Activated CD8-positive, alpha-beta T cell treated with anti-CD3 and anti-CD28 coated beads for 36 hours (primary cell): ENCODE data around the gene UBE2D4. TPM values are rescaled to one million over a fixed set of nuclear protein-coding genes. Genes with fewer than 3 reads are reported as not detected.
A peak's percentile ranks its signal among the peaks of the same experiment; 100 is the strongest.

Source experiments
- ATAC-seq: fragments of 200-7000 bp; cut with Tn5 transposase; one replicate; pipeline ENCODE4 v1.10.0; 2021; ENCODE audit warnings: mild to moderate bottlenecking, moderate library complexity
- CTCF ChIA-PET: fragments of 350-600 bp; sonication (Branson Sonifier 250); formaldehyde crosslinking; loops from one replicate; lab custom pipeline; 2021; ENCODE audit warnings: antibody characterized with exemption; lab: Charles Lee
- POLR2A ChIA-PET: fragments of 350-600 bp; sonication (Branson Sonifier 250); formaldehyde crosslinking; loops from one replicate; lab custom pipeline; 2021; ENCODE audit warnings: antibody characterized with exemption; lab: Charles Lee
- DNase-seq: peaks from one replicate; pipeline ENCODE4 v3.0.0-alpha.2; 2020
- H3K27ac Mint-ChIP-seq: one replicate; pipeline ENCODE4 v1.8.0; 2021; ENCODE audit warnings: mild to moderate bottlenecking, mixed read lengths
- H3K27me3 Mint-ChIP-seq: one replicate; pipeline ENCODE4 v1.8.0; 2021; ENCODE audit warnings: mixed read lengths
- H3K36me3 Mint-ChIP-seq: one replicate; pipeline ENCODE4 v1.8.0; 2021; ENCODE audit warnings: low read depth, mixed read lengths
- H3K4me1 Mint-ChIP-seq: one replicate; pipeline ENCODE4 v1.8.0; 2021; ENCODE audit warnings: low read depth, mixed read lengths
- H3K4me3 Mint-ChIP-seq: one replicate; pipeline ENCODE4 v1.8.0; 2021; ENCODE audit warnings: mild to moderate bottlenecking, moderate library complexity, mixed read lengths
- H3K9me3 Mint-ChIP-seq: one replicate; pipeline ENCODE4 v1.8.0; 2021; ENCODE audit warnings: mixed read lengths
- intact Hi-C: fragments of 100-400 bp; cut with micrococcal nuclease; formaldehyde crosslinking; loops from one replicate; pipeline ENCODE4 v1.10.0; 2022
- total RNA-seq, 2 experiments: library from RNA; stranded (reverse); gene quantifications; one replicate each; pipeline ENCODE4 v1.2.3, GENCODE V29; 2021
- TF ChIP-seq, protein P1 (sequence below): fragments of 200-600 bp; IDR thresholded peaks from one replicate; pipeline ENCODE4 v1.8.0; 2022; ENCODE audit warnings: antibody characterized with exemption, mild to moderate bottlenecking

The UBE2D4 gene
- total RNA-seq: 10 to 100 TPM in 1 of 2 experiments, 1 to 10 TPM in 1; 8.8 to 10.2 TPM

GRCh38 chr7:43925984-43926797 lies at the start of gene UBE2D4:
Gene UBE2D4 (plus strand): TSS chr7:43926436. CDS start chr7:43926533, 97 bp downstream.
- no peaks in the 10 kb centered on the region for H3K9me3 Mint-ChIP-seq
- peak; percentile 92 for ATAC-seq
- ChIA-PET POLR2A (interaction anchor here (0.5 to 1.1 kb wide), 4 partner anchors 15 to 119 kb away, joined by 3 to 4 read pairs (median 4); no protein-coding TSS in a partner anchor), CTCF (interaction anchor here (1.0 kb wide), 1 partner anchor 18 kb away, joined by 3 read pairs; no protein-coding TSS in a partner anchor)
- H3K4me1 Mint-ChIP-seq: peaks cover 20% of the 10 kb centered on the region
- TF ChIP-seq, protein P1, sequence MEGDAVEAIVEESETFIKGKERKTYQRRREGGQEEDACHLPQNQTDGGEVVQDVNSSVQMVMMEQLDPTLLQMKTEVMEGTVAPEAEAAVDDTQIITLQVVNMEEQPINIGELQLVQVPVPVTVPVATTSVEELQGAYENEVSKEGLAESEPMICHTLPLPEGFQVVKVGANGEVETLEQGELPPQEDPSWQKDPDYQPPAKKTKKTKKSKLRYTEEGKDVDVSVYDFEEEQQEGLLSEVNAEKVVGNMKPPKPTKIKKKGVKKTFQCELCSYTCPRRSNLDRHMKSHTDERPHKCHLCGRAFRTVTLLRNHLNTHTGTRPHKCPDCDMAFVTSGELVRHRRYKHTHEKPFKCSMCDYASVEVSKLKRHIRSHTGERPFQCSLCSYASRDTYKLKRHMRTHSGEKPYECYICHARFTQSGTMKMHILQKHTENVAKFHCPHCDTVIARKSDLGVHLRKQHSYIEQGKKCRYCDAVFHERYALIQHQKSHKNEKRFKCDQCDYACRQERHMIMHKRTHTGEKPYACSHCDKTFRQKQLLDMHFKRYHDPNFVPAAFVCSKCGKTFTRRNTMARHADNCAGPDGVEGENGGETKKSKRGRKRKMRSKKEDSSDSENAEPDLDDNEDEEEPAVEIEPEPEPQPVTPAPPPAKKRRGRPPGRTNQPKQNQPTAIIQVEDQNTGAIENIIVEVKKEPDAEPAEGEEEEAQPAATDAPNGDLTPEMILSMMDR: no peak
- peaks cover 21% of the 10 kb centered on the region for H3K36me3 Mint-ChIP-seq
- peak within 1 kb of the TSS; percentile 91 for H3K27ac Mint-ChIP-seq
- peak; percentile 91 for DNase-seq
- intact Hi-C loops: no loop called here
- H3K4me3 Mint-ChIP-seq: peak within 1 kb of the TSS; percentile 90
- H3K27me3 Mint-ChIP-seq: no peaks in the 10 kb centered on the region

- H3K36me3 Mint-ChIP-seq: peaks cover 43% of the 10 kb centered on the region
- ATAC-seq: no peak
These were observed 49.1 kb upstream of the UBE2D4 start for GRCh38 chr7:43876976-43877745.

DNA sequence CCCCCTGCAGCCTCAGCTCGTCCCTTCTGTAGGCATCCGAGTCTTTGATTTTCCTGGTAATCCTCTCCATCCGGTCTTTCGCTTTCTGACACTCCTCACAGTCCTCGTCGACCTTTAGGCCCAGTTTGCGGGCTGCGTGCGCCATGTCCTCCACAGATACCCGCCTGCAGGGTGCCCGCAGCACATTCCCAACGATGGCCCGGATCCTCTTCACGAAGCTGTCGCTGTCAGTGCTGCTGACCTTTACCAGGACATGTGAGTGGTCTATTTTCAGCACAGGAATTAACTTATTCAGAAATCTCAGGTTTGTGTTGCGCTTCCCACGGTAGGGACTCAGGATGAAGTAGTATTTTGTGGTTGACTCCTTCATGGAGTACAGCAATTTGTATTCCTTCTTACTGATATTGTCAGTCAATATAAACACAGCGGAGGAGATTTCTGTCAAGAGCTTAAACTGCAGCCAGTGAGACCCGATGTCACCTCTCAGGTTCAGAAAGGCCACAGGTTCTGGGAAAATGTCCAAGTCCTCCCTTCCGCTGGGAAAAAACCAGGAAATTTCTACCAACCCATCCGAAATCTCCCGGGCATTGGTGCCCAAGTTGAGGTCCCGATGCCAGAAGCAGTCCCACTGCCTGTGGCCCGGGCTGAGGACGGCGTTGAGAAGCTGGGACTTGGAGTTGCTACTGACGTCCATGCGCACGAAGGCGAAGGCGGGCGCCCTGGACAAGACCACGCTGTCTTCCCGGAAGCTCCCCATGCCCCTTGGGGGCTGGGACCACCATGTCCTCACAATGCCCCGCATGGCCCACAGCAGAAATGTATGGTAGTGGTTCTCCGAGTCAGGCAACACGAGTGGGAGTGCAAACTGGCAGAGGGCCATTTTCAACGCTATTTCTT lies 48.0 kb upstream of the UBE2D4 start:
- Mint-ChIP-seq H3K36me3 (peaks cover 44% of the 10 kb centered on the region), H3K4me1 (no peaks in the 10 kb centered on the region), H3K9me3 (no peaks in the 10 kb centered on the region), H3K27me3 (no peaks in the 10 kb centered on the region), H3K4me3 (no peak overlapping the region), H3K27ac (no peak overlapping the region)
- TF ChIP-seq, protein P1: no peak
- ATAC-seq (no peak), DNase-seq (no peak)
- POLR2A ChIA-PET: no interaction called here
- CTCF ChIA-PET: interaction anchor here (1.3 kb wide), 1 partner anchor 39 kb away, joined by 5 read pairs; no protein-coding TSS in a partner anchor
- intact Hi-C loops: no loop called here

More at GRCh38 chr7:43876976-43877745, 49.1 kb upstream of the UBE2D4 start:
- ChIA-PET CTCF (interaction anchor here (1.4 kb wide), 1 partner anchor 38 kb away, joined by 3 read pairs; no protein-coding TSS in a partner anchor), POLR2A (no interaction called here)
- H3K4me3 Mint-ChIP-seq: no peak overlapping the region
- intact Hi-C loops: no loop called here
- no peak for DNase-seq
- no peaks in the 10 kb centered on the region for H3K9me3 Mint-ChIP-seq
- H3K27me3 Mint-ChIP-seq: no peaks in the 10 kb centered on the region
- H3K4me1 Mint-ChIP-seq: peaks cover 7% of the 10 kb centered on the region
- no peak overlapping the region for H3K27ac Mint-ChIP-seq
- TF ChIP-seq, protein P1: no peak

DNA sequence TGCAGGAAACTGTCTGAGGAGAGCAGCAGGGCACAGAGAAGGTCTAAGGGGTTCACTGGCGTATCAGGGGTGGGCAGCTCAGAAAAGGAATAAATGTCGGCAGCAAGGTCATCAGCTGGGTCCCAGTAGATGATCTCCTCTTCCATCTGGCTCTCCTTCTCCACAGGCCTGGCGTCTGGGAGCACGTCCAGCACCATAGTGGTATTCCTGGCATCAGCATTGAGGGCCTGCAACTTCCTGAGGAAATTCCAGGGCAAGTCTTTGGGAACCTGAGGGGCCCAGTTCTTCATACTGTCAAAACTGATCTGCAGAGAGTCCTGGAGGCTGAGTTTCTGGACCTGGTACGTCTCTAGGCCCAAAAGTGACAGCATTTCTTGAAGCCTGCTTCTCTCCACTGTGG lies 47.4 kb upstream of the UBE2D4 start:
- ChIA-PET CTCF (interaction anchor here (1.3 kb wide), 1 partner anchor 40 kb away, joined by 5 read pairs; no protein-coding TSS in a partner anchor), POLR2A (interaction anchor here (1.2 kb wide), 1 partner anchor 9 kb away, joined by 3 read pairs; the partner anchor contains the start of gene MRPS24)
- H3K27me3 Mint-ChIP-seq: no peaks in the 10 kb centered on the region
- no peak overlapping the region for H3K4me3 Mint-ChIP-seq
- TF ChIP-seq, protein P1: no peak
- H3K27ac Mint-ChIP-seq: no peak overlapping the region
- H3K4me1 Mint-ChIP-seq: no peaks in the 10 kb centered on the region
- DNase-seq: no peak
- H3K36me3 Mint-ChIP-seq: peaks cover 48% of the 10 kb centered on the region
- no peak for ATAC-seq
- intact Hi-C loops: no loop called here
- no peaks in the 10 kb centered on the region for H3K9me3 Mint-ChIP-seq
